Left lung (tissue), 10 donors: ENCODE data around the gene B3GALT6. TPM values are rescaled to one million over a fixed set of nuclear protein-coding genes. Genes with fewer than 3 reads are reported as not detected.
A peak's percentile ranks its signal among the peaks of the same experiment; 100 is the strongest.

Experiments
- ATAC-seq: fragments of 200-7000 bp; cut with Tn5 transposase; one replicate; pipeline ENCODE4 v1.9.1; 2020; ENCODE audit warnings: moderate library complexity
- DNase-seq, 4 donors: peaks; one replicate each; pipeline ENCODE4 v3.0.0-alpha.2; 2013 to 2020
- H3K27ac ChIP-seq, 2 donors: fragments of 200-600 bp; sonication (generic) in 1 of 2; one replicate each; pipeline versions ENCODE4 v1.5.0 to v1.8.0; 2020 to 2021
- H3K27me3 ChIP-seq, 2 donors: fragments of 200-600 bp; sonication (generic) in 1 of 2; one replicate each; pipeline versions ENCODE4 v1.5.0 to v1.8.0; 2020 to 2021
- H3K36me3 ChIP-seq, 2 donors: fragments of 200-600 bp; sonication (generic) in 1 of 2; one replicate each; pipeline versions ENCODE4 v1.5.0 to v1.8.0; 2020 to 2021
- H3K4me1 ChIP-seq, 2 donors: fragments of 200-600 bp; one replicate each; pipeline ENCODE4 v1.8.0; 2021
- H3K4me3 ChIP-seq, 2 donors: fragments of 200-600 bp; sonication (generic) in 1 of 2; one replicate each; pipeline versions ENCODE4 v1.5.0 to v1.8.0; 2020 to 2021; ENCODE audit warnings: mild to moderate bottlenecking in 1 of 2
- H3K9me3 ChIP-seq, 2 donors: fragments of 200-600 bp; sonication (generic) in 1 of 2; one replicate each; pipeline versions ENCODE4 v1.5.0 to v1.8.0; 2020 to 2021
- CTCF ChIP-seq, 2 donors: fragments of 200-600 bp; sonication (generic) in 1 of 2; IDR thresholded peaks; one replicate each; pipeline versions ENCODE4 v1.5.0 to v1.8.0; 2021; ENCODE audit warnings: antibody characterized with exemption in 2 of 2
- intact Hi-C, 2 donors: fragments of 100-400 bp; cut with DNase I; formaldehyde crosslinking; loops; one replicate each; pipeline versions ENCODE4 v1.11.2 to v1.14.2; 2022
- polyA plus RNA-seq, 6 donors: library from polyadenylated mRNA; unstranded; fragments of 120-200 nt; gene quantifications; one replicate each; pipeline ENCODE4 v1.2.1, GENCODE V29; 2013; ENCODE audit not compliant: insufficient read length in 6 of 6
- total RNA-seq, 2 donors: library from RNA; stranded (reverse); fragmentation: NEBNext Ultra II Directional; extraction: Animal tissue kit (Norgen Biotek cat#: 25700); gene quantifications; one replicate each; pipeline ENCODE4 v1.2.1, GENCODE V29; 2021
- donor health status: DM: no; HTN: yes; CAD: no.
- donor health status: DM: no; HTN: no; CAD: no.

The B3GALT6 gene
- total and polyA plus RNA-seq, 8 donors = 12.6 to 25.2 (median 17.8) TPM

GRCh38 chr1:1250786-1251284 lies 18.8 kb downstream of the B3GALT6 start:
- DNase-seq (no peak), ATAC-seq (peak; percentile 32)
- TF ChIP-seq CTCF (IDR thresholded peaks at IDR 0.05) = no peak
- no peaks in the 10 kb centered on the region for H3K9me3 ChIP-seq
- peaks cover 0 to 42% of the 10 kb centered on the region in 2 donors for H3K36me3 ChIP-seq
- no peak overlapping the region for H3K4me3 ChIP-seq
- H3K4me1 ChIP-seq = peaks cover 0 to 11% of the 10 kb centered on the region in 2 donors
- no peak overlapping the region for H3K27ac ChIP-seq
- intact Hi-C loops = no loop called here
- H3K27me3 ChIP-seq = peaks cover 12 to 28% of the 10 kb centered on the region in 2 donors

- no peak for ATAC-seq
These were observed 21.3 kb downstream of the B3GALT6 start for GRCh38 chr1:1253314-1253713.

GRCh38 chr1:1253972-1254666 lies 22.1 kb downstream of the B3GALT6 start:
- no peak for DNase-seq
- no peak overlapping the region for H3K27ac ChIP-seq
- no peak for ATAC-seq
- no peaks in the 10 kb centered on the region for H3K4me1 ChIP-seq
- no peaks in the 10 kb centered on the region for H3K9me3 ChIP-seq
- TF ChIP-seq CTCF (IDR thresholded peaks at IDR 0.05) = no peak
- peaks cover 0 to 61% of the 10 kb centered on the region in 2 donors for H3K36me3 ChIP-seq
- H3K4me3 ChIP-seq = no peak overlapping the region
- intact Hi-C loops = no loop called here
- no peaks in the 10 kb centered on the region for H3K27me3 ChIP-seq

More at GRCh38 chr1:1253314-1253713, 21.3 kb downstream of the B3GALT6 start:
- no peak for TF ChIP-seq CTCF (IDR thresholded peaks at IDR 0.05)
- Histone ChIP-seq H3K36me3 (peaks cover 0 to 55% of the 10 kb centered on the region in 2 donors), H3K9me3 (no peaks in the 10 kb centered on the region), H3K4me3 (no peak overlapping the region), H3K27ac (no peak overlapping the region), H3K4me1 (no peaks in the 10 kb centered on the region), H3K27me3 (peaks cover 0 to 3% of the 10 kb centered on the region in 2 donors)
- intact Hi-C loops = no loop called here
- no peak for DNase-seq

- DNase-seq (no peak), ATAC-seq (no peak)
- Histone ChIP-seq H3K36me3 (peaks cover 0 to 66% of the 10 kb centered on the region in 2 donors), H3K4me1 (no peaks in the 10 kb centered on the region), H3K9me3 (no peaks in the 10 kb centered on the region), H3K27me3 (no peaks in the 10 kb centered on the region), H3K27ac (no peak overlapping the region), H3K4me3 (no peak overlapping the region)
- intact Hi-C loops = no loop called here
- no peak for TF ChIP-seq CTCF (IDR thresholded peaks at IDR 0.05)
These were observed 22.6 kb downstream of the B3GALT6 start for GRCh38 chr1:1254667-1254998.

- H3K4me1 ChIP-seq = no peaks in the 10 kb centered on the region
- ATAC-seq (no peak), DNase-seq (no peak)
- TF ChIP-seq CTCF (IDR thresholded peaks at IDR 0.05) = no peak
- H3K27me3 ChIP-seq = no peaks in the 10 kb centered on the region
- no peak overlapping the region for H3K27ac ChIP-seq
- H3K9me3 ChIP-seq = no peaks in the 10 kb centered on the region
- intact Hi-C loops = no loop called here
- peaks cover 0 to 71% of the 10 kb centered on the region in 2 donors for H3K36me3 ChIP-seq
- H3K4me3 ChIP-seq = no peak overlapping the region
These were observed 23.0 kb downstream of the B3GALT6 start for GRCh38 chr1:1255078-1255477.
